Neural progenitor cell (in vitro differentiated cells): ENCODE data around the gene PRKD1. TPM values are rescaled to one million over a fixed set of nuclear protein-coding genes. Genes with fewer than 3 reads are reported as not detected.
"Not testable (repeated sequence)": the region's sequence is repeated elsewhere in the genome, so short reads cannot be mapped to it uniquely, and the experiment has no call there.

Source experiments
- DNase-seq: peaks from one replicate; pipeline ENCODE4 v3.0.0-alpha.2; 2016; ENCODE audit warnings: low spot score
- H2AFZ ChIP-seq: fragments of 200-600 bp; sonication (generic); replicated peaks from 2 replicates; pipeline ENCODE4 v1.6.1; 2016; ENCODE audit warnings: antibody characterized with exemption
- H3F3A ChIP-seq: fragments of 200-600 bp; sonication (generic); 2 replicates; pipeline ENCODE4 v1.6.1; 2016; ENCODE audit warnings: antibody characterized with exemption, low read depth
- H3K27ac ChIP-seq: fragments of 200-600 bp; sonication (generic); 2 replicates; pipeline ENCODE4 v1.5.1; 2016; ENCODE audit warnings: mild to moderate bottlenecking
- H3K27me3 ChIP-seq: fragments of 200-600 bp; sonication (generic); 2 replicates; pipeline ENCODE4 v1.6.1; 2016; ENCODE audit warnings: mild to moderate bottlenecking, moderate library complexity
- H3K36me3 ChIP-seq: fragments of 200-600 bp; sonication (generic); 2 replicates; pipeline ENCODE4 v1.5.1; 2016
- H3K4me1 ChIP-seq: fragments of 200-600 bp; sonication (generic); 2 replicates; pipeline ENCODE4 v1.6.1; 2016; ENCODE audit warnings: mixed run types
- H3K4me2 ChIP-seq: fragments of 200-600 bp; sonication (generic); 2 replicates; pipeline ENCODE4 v1.6.1; 2016
- H3K4me3 ChIP-seq: fragments of 200-600 bp; sonication (generic); 2 replicates; pipeline ENCODE4 v1.5.1; 2016
- H3K79me2 ChIP-seq: fragments of 200-600 bp; sonication (generic); 2 replicates; pipeline ENCODE4 v1.6.1; 2016; ENCODE audit warnings: low read depth
- H3K9ac ChIP-seq: fragments of 200-600 bp; sonication (generic); 2 replicates; pipeline ENCODE4 v1.6.1; 2016
- H3K9me3 ChIP-seq: fragments of 200-600 bp; sonication (generic); 2 replicates; pipeline ENCODE4 v1.5.1; 2016; ENCODE audit warnings: low read depth
- H4K20me1 ChIP-seq: fragments of 200-600 bp; sonication (generic); 2 replicates; pipeline ENCODE4 v1.6.1; 2016; ENCODE audit warnings: low read depth
- H3K27ac Mint-ChIP-seq: 3 replicates; pipeline ENCODE4 v1.8.0; 2021; ENCODE audit warnings: mixed read lengths
- H3K27me3 Mint-ChIP-seq: 2 replicates; pipeline ENCODE4 v1.8.0; 2022; ENCODE audit warnings: low read depth, mild to moderate bottlenecking, inconsistent platforms, moderate library complexity, mixed read lengths; ENCODE audit not compliant: insufficient read depth
- H3K36me3 Mint-ChIP-seq: 3 replicates; pipeline ENCODE4 v1.8.0; 2021; ENCODE audit warnings: mixed read lengths
- H3K4me1 Mint-ChIP-seq: 3 replicates; pipeline ENCODE4 v1.8.0; 2021; ENCODE audit warnings: mixed read lengths
- H3K4me3 Mint-ChIP-seq: 3 replicates; pipeline ENCODE4 v1.8.0; 2021; ENCODE audit warnings: mild to moderate bottlenecking, moderate library complexity, mixed read lengths
- H3K9me3 Mint-ChIP-seq: 3 replicates; pipeline ENCODE4 v1.8.0; 2020; ENCODE audit warnings: mixed read lengths
- CTCF ChIP-seq: fragments of 200-600 bp; sonication (generic); IDR thresholded peaks from 2 replicates; pipeline ENCODE4 v1.5.1; 2017; ENCODE audit warnings: antibody characterized with exemption, mild to moderate bottlenecking
- EZH2 ChIP-seq: fragments of 200-600 bp; sonication (generic); IDR thresholded peaks from 2 replicates; pipeline ENCODE4 v1.6.1; 2017; ENCODE audit warnings: antibody characterized with exemption, mild to moderate bottlenecking, moderate library complexity
- EZH2phosphoT487 ChIP-seq: fragments of 200-600 bp; sonication (generic); IDR thresholded peaks from 2 replicates; pipeline ENCODE4 v1.6.1; 2017; ENCODE audit warnings: antibody characterized with exemption
- total RNA-seq: library from RNA; depleted of rRNA; stranded (reverse); fragments of >200 nt; gene quantifications from 2 replicates; pipeline ENCODE4 v1.2.3, GENCODE V29; 2015; ENCODE audit warnings: low replicate concordance

The PRKD1 gene
- total RNA-seq, 1 donor from 2014 or later: 8.7 TPM

GRCh38 chr14:29788093-29788492 lies 139.6 kb downstream of the PRKD1 start:
- Mint-ChIP-seq H3K4me1 (peaks cover 6% of the 10 kb centered on the region), H3K36me3 (no peaks in the 10 kb centered on the region), H3K27ac (no peak overlapping the region), H3K27me3 (no peaks in the 10 kb centered on the region), H3K4me3 (no peak overlapping the region), H3K9me3 (peaks cover 8% of the 10 kb centered on the region)
- DNase-seq: no peak
- Histone ChIP-seq H3K9ac (no peak overlapping the region), H3K79me2 (no peaks in the 10 kb centered on the region), H3K27ac (no peak overlapping the region), H3K27me3 (no peaks in the 10 kb centered on the region), H3K4me2 (no peak overlapping the region), H3K4me3 (no peak overlapping the region), H3K9me3 (peaks cover 8% of the 10 kb centered on the region), H3K4me1 (peaks cover 11% of the 10 kb centered on the region), H3F3A (peaks cover 13% of the 10 kb centered on the region), H3K36me3 (peaks cover 6% of the 10 kb centered on the region), H2AFZ (no peak overlapping the region), H4K20me1 (no peaks in the 10 kb centered on the region)
- TF ChIP-seq CTCF (no peak), EZH2 (no peak), EZH2phosphoT487 (no peak)

- H3K27ac Mint-ChIP-seq: no peak overlapping the region
- no peak overlapping the region for H3K4me2 ChIP-seq
- no peak overlapping the region for H2AFZ ChIP-seq
- no peaks in the 10 kb centered on the region for H4K20me1 ChIP-seq
- peaks cover 6% of the 10 kb centered on the region for H3K4me1 Mint-ChIP-seq
- H3K9me3 ChIP-seq: peaks cover 8% of the 10 kb centered on the region
- no peaks in the 10 kb centered on the region for H3K36me3 Mint-ChIP-seq
- no peak for TF ChIP-seq EZH2
- no peak for TF ChIP-seq CTCF
- TF ChIP-seq EZH2phosphoT487: no peak
- H3K36me3 ChIP-seq: peaks cover 6% of the 10 kb centered on the region
- H3K27me3 Mint-ChIP-seq: no peaks in the 10 kb centered on the region
- H3K4me1 ChIP-seq: peaks cover 11% of the 10 kb centered on the region
- H3K27ac ChIP-seq: no peak overlapping the region
- peaks cover 13% of the 10 kb centered on the region for H3F3A ChIP-seq
- H3K27me3 ChIP-seq: no peaks in the 10 kb centered on the region
- no peak overlapping the region for H3K4me3 ChIP-seq
- no peaks in the 10 kb centered on the region for H3K79me2 ChIP-seq
- H3K4me3 Mint-ChIP-seq: no peak overlapping the region
- H3K9ac ChIP-seq: no peak overlapping the region
- DNase-seq: no peak
- peaks cover 24% of the 10 kb centered on the region for H3K9me3 Mint-ChIP-seq
Observed at GRCh38 chr14:29783556-29783955, 144.1 kb downstream of the PRKD1 start.

GRCh38 chr14:29782041-29782440 lies 145.6 kb downstream of the PRKD1 start:
- Histone ChIP-seq H3K4me3 (no peak overlapping the region), H3K9ac (no peak overlapping the region), H3K27ac (no peak overlapping the region), H3K36me3 (peaks cover 6% of the 10 kb centered on the region), H3K4me2 (no peak overlapping the region), H3K4me1 (peaks cover 9% of the 10 kb centered on the region), H3K9me3 (peaks cover 8% of the 10 kb centered on the region), H4K20me1 (no peaks in the 10 kb centered on the region), H3K27me3 (no peaks in the 10 kb centered on the region), H3K79me2 (no peaks in the 10 kb centered on the region), H3F3A (peaks cover 13% of the 10 kb centered on the region), H2AFZ (no peak overlapping the region)
- no peak overlapping the region for H3K27ac Mint-ChIP-seq
- peaks cover 6% of the 10 kb centered on the region for H3K4me1 Mint-ChIP-seq
- H3K9me3 Mint-ChIP-seq: peaks cover 37% of the 10 kb centered on the region
- no peak for TF ChIP-seq EZH2phosphoT487
- no peak for DNase-seq
- no peak overlapping the region for H3K4me3 Mint-ChIP-seq
- no peaks in the 10 kb centered on the region for H3K27me3 Mint-ChIP-seq
- no peaks in the 10 kb centered on the region for H3K36me3 Mint-ChIP-seq

- H3K4me1 ChIP-seq, H3K9ac ChIP-seq, H4K20me1 ChIP-seq, H3F3A ChIP-seq, H3K4me3 Mint-ChIP-seq, H3K36me3 Mint-ChIP-seq, H3K4me1 Mint-ChIP-seq, H3K4me2 ChIP-seq, H3K9me3 ChIP-seq, H3K27ac ChIP-seq, H3K27me3 ChIP-seq, H3K4me3 ChIP-seq, DNase-seq, H2AFZ ChIP-seq, H3K27me3 Mint-ChIP-seq, H3K36me3 ChIP-seq, H3K79me2 ChIP-seq, H3K27ac Mint-ChIP-seq: not testable (repeated sequence)
- H3K9me3 Mint-ChIP-seq: peaks cover 38% of the 10 kb centered on the region
Observed at GRCh38 chr14:29777142-29777541, 150.5 kb downstream of the PRKD1 start.
